HG03108 (cell line): Measurements from ENCODE around the gene TMEM8B.

Experiments used
- ATAC-seq: cut with Tn5 transposase; IDR thresholded peaks from one replicate; pipeline ENCODE4 v1.9.1; 2021; ENCODE audit warnings: moderate library complexity; ENCODE audit not compliant: unreplicated experiment

Gene TMEM8B

GRCh38 chr9:35839926-35840325 lies 10.9 kb downstream of the TMEM8B start:
- ATAC-seq, result no peak

GRCh38 chr9:35840881-35841644 lies 12.0 kb downstream of the TMEM8B start:
- no peak for ATAC-seq

- no peak for ATAC-seq
Observed at GRCh38 chr9:35841645-35841900, 12.5 kb downstream of the TMEM8B start.

- no peak for ATAC-seq
Observed at GRCh38 chr9:35842020-35842745, 13.2 kb downstream of the TMEM8B start.

- peak; percentile 81 for ATAC-seq
Observed at GRCh38 chr9:35842795-35843194, 13.8 kb downstream of the TMEM8B start.

- no peak for ATAC-seq
Observed at GRCh38 chr9:35844628-35845270, 15.7 kb downstream of the TMEM8B start.

GRCh38 chr9:35845824-35846771 lies 17.1 kb downstream of the TMEM8B start:
- ATAC-seq, result no peak

- peak; percentile 90 for ATAC-seq
Observed at GRCh38 chr9:35847792-35848572, 19.0 kb downstream of the TMEM8B start.

GRCh38 chr9:35852267-35852815 lies 23.3 kb downstream of the TMEM8B start:
- ATAC-seq, result no peak

GRCh38 chr9:35852876-35853865 lies 24.1 kb downstream of the TMEM8B start:
- ATAC-seq, result no peak

GRCh38 chr9:35854091-35854762 lies 25.2 kb downstream of the TMEM8B start:
- no peak for ATAC-seq

GRCh38 chr9:35856206-35856605 lies 27.2 kb downstream of the TMEM8B start:
- no peak for ATAC-seq

GRCh38 chr9:35856882-35857281 lies 27.9 kb downstream of the TMEM8B start:
- no peak for ATAC-seq

- ATAC-seq, result no peak
Observed at GRCh38 chr9:35858458-35858857, 29.4 kb downstream of the TMEM8B start.

- ATAC-seq, result no peak
Observed at GRCh38 chr9:35859310-35859989, 30.4 kb downstream of the TMEM8B start.

- ATAC-seq, result no peak
Observed at GRCh38 chr9:35859990-35860339, 30.9 kb downstream of the TMEM8B start.

GRCh38 chr9:35861161-35861897 lies 32.3 kb downstream of the TMEM8B start:
- ATAC-seq, result no peak
